ENCODE measurements around the gene MERTK. TPM values are rescaled to one million over a fixed set of nuclear protein-coding genes. Genes with fewer than 3 reads are reported as not detected.

The MERTK gene
- total and polyA plus RNA-seq, 2 of the 8 experiments (the other 6 are each of a cell fraction or from before 2014, with no cell fraction given) = 6.5 to 7.0 TPM

DNA sequence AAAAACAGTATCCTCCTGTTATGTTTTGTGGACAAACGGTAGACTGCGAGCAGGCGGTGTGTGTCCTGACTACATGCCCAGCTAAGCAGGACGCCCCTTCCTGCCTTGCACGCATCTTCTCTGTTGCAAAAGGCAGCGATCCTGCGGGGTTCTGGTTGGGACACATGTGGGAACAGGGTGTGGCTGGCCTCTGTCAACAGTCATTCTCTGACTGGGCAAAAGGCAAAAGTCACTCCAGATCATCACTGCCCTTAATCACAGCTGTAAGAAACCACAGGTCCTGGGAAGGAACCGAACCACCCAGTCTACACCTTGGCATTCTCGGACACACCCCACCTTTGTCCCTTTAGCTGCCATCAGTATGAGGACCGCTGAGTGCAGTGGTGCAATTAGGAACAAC is 112.3 kb downstream of the MERTK start:
- DNase-seq (ENCODE audit: low read depth in 1 of 2, low spot score in 2 of 2) (no peak), FAIRE-seq (no peak)
- Histone ChIP-seq H3K4me1 (replicated peaks in 1 of 4; ENCODE audit: control insufficient read depth in 3 of 4, insufficient read depth in 4 of 4, low read length in 3 of 4) (no peaks in the 10 kb centered on the region), H2BK12ac (ENCODE audit: low read depth, low read length) (no peak overlapping the region), H3K14ac (ENCODE audit: insufficient read length) (no peak overlapping the region), H4K91ac (replicated peaks; ENCODE audit: insufficient read length, low read length) (no peak overlapping the region), H3K4me2 (ENCODE audit: insufficient read depth in 1 of 2, low read depth in 2 of 2, low read length in 2 of 2) (no peak overlapping the region), H2AK5ac (ENCODE audit: low read depth, low read length) (no peak overlapping the region), H3K9ac (replicated peaks in 1 of 4; ENCODE audit: extremely low read depth in 1 of 4, low read depth in 3 of 4, low read length in 3 of 4) (no peak overlapping the region), H4K20me1 (replicated peaks in 1 of 2; ENCODE audit: control insufficient read depth in 1 of 2, insufficient read depth in 2 of 2, low read length in 2 of 2) (no peaks in the 10 kb centered on the region), H3K9me3 (ENCODE audit: insufficient read depth in 2 of 2, low read depth in 1 of 2, low read length in 1 of 2) (no peaks in the 10 kb centered on the region), H4K5ac (ENCODE audit: insufficient read length, low read depth, low read length) (no peak overlapping the region), H2BK20ac (ENCODE audit: low read length) (no peak overlapping the region), H3K18ac (ENCODE audit: extremely low read depth, low read length) (no peak overlapping the region), H3K79me2 (ENCODE audit: control insufficient read depth in 1 of 2, insufficient read depth in 2 of 2, low read length in 2 of 2) (no peaks in the 10 kb centered on the region), H3K79me1 (ENCODE audit: low read depth, low read length) (no peaks in the 10 kb centered on the region), H2BK5ac (ENCODE audit: low read depth, low read length) (no peak overlapping the region; the same call in 1 of the 2 replicates), H3K4ac (replicated peaks; ENCODE audit: insufficient read length, low read depth, low read length) (no peak overlapping the region), H3K4me3 (ENCODE audit: extremely low read depth in 1 of 4, insufficient read depth in 2 of 4, low read depth in 3 of 4, low read length in 4 of 4) (no peak overlapping the region), H4K8ac (ENCODE audit: extremely low read depth, insufficient read depth, low read length) (no peak overlapping the region), H3K27ac (ENCODE audit: low read depth, low read length) (no peak overlapping the region), H2BK120ac (replicated peaks; ENCODE audit: low read depth, low read length) (no peak overlapping the region), H2BK15ac (ENCODE audit: low read length) (no peak overlapping the region), H3K27me3 (replicated peaks in 1 of 4; ENCODE audit: control insufficient read depth in 3 of 4, extremely low read depth in 1 of 4, insufficient read depth in 3 of 4, low read length in 3 of 4) (no peaks in the 10 kb centered on the region), H3K36me3 (ENCODE audit: control insufficient read depth in 2 of 4, insufficient read depth in 4 of 4, low read length in 3 of 4) (peaks cover 0 to 3% (median 0%) of the 10 kb centered on the region in 4 experiments; a peak in 4 of 8 replicates), H3K23ac (ENCODE audit: insufficient read length) (no peak overlapping the region), H2AFZ (ENCODE audit: low read length) (no peak overlapping the region), H3K56ac (replicated peaks; ENCODE audit: insufficient read length, low read depth, low read length) (no peak overlapping the region), H3K23me2 (ENCODE audit: low read depth, low read length) (no peaks in the 10 kb centered on the region)
- WGBS, 2 experiments (ENCODE audit: extremely low coverage in 1 of 2, insufficient coverage in 1 of 2, insufficient read length in 1 of 2, insufficient replicate concordance in 2 of 2, low coverage in 1 of 2, low lambda C conversion rate in 2 of 2, missing lambda C conversion rate in 1 of 2) = 87% methylated on average over 10 of the region's 10 CpGs; no CpG with 5 or more reads in 1 of the 2 experiments
- ChIA-PET POLR2A (ENCODE audit: partially characterized antibody) (no interaction called here), CTCF (ENCODE audit: partially characterized antibody) (interaction anchor here (1.2 to 3.1 kb wide), 2 partner anchors 9 to 92 kb away, joined by 3 to 8 read pairs; no protein-coding TSS in a partner anchor)
- no peak for TF ChIP-seq RNF2 (IDR thresholded peaks at IDR 0.05; ENCODE audit: borderline replicate concordance, low read depth, low read length, missing control alignments, poor library complexity, severe bottlenecking)
- no peak for TF ChIP-seq SIN3A (conservative IDR thresholded peaks at IDR 0.05 in 1 of 2, IDR thresholded peaks at IDR 0.05 in 1 of 2; ENCODE audit: low read depth in 1 of 2, low read length in 2 of 2)
- no peak for TF ChIP-seq YY1 (IDR thresholded peaks at IDR 0.05; ENCODE audit: low read depth, low read length)
- no peak for TF ChIP-seq EP300 (IDR thresholded peaks at IDR 0.05; ENCODE audit: borderline replicate concordance in 1 of 2, low read depth in 2 of 2, low read length in 2 of 2)
- TF ChIP-seq, protein P1, sequence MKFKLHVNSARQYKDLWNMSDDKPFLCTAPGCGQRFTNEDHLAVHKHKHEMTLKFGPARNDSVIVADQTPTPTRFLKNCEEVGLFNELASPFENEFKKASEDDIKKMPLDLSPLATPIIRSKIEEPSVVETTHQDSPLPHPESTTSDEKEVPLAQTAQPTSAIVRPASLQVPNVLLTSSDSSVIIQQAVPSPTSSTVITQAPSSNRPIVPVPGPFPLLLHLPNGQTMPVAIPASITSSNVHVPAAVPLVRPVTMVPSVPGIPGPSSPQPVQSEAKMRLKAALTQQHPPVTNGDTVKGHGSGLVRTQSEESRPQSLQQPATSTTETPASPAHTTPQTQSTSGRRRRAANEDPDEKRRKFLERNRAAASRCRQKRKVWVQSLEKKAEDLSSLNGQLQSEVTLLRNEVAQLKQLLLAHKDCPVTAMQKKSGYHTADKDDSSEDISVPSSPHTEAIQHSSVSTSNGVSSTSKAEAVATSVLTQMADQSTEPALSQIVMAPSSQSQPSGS (IDR thresholded peaks at IDR 0.05; ENCODE audit: low read length) = no peak
- no peak for TF ChIP-seq SAP30 (IDR thresholded peaks at IDR 0.05; ENCODE audit: insufficient read depth, insufficient replicate concordance, low read length)
- no peak for TF ChIP-seq SP4 (IDR thresholded peaks at IDR 0.05; ENCODE audit: low read length)
- TF ChIP-seq, protein P2, sequence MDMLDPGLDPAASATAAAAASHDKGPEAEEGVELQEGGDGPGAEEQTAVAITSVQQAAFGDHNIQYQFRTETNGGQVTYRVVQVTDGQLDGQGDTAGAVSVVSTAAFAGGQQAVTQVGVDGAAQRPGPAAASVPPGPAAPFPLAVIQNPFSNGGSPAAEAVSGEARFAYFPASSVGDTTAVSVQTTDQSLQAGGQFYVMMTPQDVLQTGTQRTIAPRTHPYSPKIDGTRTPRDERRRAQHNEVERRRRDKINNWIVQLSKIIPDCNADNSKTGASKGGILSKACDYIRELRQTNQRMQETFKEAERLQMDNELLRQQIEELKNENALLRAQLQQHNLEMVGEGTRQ (IDR thresholded peaks at IDR 0.05; ENCODE audit: low read length) = no peak
- no peak for TF ChIP-seq EGR1 (IDR thresholded peaks at IDR 0.05; ENCODE audit: borderline replicate concordance, low read depth, low read length)
- no peak for TF ChIP-seq TEAD4 (IDR thresholded peaks at IDR 0.05; ENCODE audit: low read depth, low read length)
- TF ChIP-seq SP1 (IDR thresholded peaks at IDR 0.05; ENCODE audit: low read depth, low read length) = no peak

Data from H1 (cell line).